Measurements from ENCODE around the gene MRPL58. TPM values are rescaled to one million over a fixed set of nuclear protein-coding genes. Genes with fewer than 3 reads are reported as not detected.

The MRPL58 gene
- total and polyA plus RNA-seq, 2 of the 8 experiments (the other 6 are each of a cell fraction or from before 2014, with no cell fraction given), result 43.6 to 49.1 TPM

DNA sequence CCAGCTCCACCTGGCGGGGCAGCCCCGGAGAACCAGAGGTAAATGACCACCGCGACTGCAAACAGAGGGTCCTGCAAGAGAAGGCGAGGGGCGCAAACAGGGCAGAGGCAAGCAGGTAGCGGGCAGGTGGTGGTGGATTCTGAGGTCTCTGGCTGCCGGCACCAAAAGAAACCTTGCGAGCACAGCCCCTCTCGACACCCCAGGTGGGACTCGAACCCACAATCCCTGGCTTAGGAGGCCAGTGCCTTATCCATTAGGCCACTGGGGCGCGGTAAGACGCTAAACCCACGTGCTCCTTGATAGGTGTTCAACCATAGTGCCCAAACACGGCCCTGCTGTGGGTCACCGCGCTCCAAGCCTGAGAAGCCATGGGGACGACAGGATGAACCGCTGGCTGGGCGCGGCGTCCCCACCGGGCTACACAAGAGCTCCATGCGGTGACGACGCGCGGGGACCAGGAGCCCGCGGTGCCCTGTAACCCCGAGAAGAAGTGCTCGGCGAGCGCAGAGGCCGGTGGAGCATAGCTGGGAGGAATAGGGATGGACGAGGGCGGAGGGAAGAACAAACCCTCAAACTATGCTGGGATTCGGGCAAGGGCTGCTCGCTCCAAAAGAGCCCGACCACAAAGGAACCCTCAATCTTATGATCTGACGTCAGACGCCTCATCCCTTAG is 21.9 kb downstream of the MRPL58 start (continued):
- peak; percentile 40; the same call in 1 of the 2 replicates for TF ChIP-seq CEBPB (IDR thresholded peaks at IDR 0.05; ENCODE audit: low read depth, low read length)
- no peak for TF ChIP-seq SUZ12 (IDR thresholded peaks at IDR 0.05; ENCODE audit: low read length)
- TF ChIP-seq CTCF (IDR thresholded peaks at IDR 0.05; ENCODE audit: control extremely low read depth in 1 of 3, insufficient read depth in 1 of 3, low read depth in 1 of 3, low read length in 3 of 3), result peak in 1 of 3 experiments; percentile 5; a peak in 1 of 4 replicates
- peak; percentile 100; the same call in 1 of the 2 replicates for TF ChIP-seq RBBP5 (IDR thresholded peaks at IDR 0.05; ENCODE audit: borderline replicate concordance, low read depth, low read length)
- TF ChIP-seq SRF (IDR thresholded peaks at IDR 0.05; ENCODE audit: low read depth, low read length), result no peak
- TF ChIP-seq RXRA (IDR thresholded peaks at IDR 0.05; ENCODE audit: insufficient read depth, low read depth, low read length), result no peak
- peak; percentile 57; the same call in 1 of the 2 replicates for TF ChIP-seq POU5F1 (IDR thresholded peaks at IDR 0.05; ENCODE audit: low read depth, low read length)
- TF ChIP-seq SIRT6 (IDR thresholded peaks at IDR 0.05; ENCODE audit: low read length), result no peak
- peak; percentile 54; the same call in 1 of the 2 replicates for TF ChIP-seq MAFK (IDR thresholded peaks at IDR 0.05; ENCODE audit: low read depth, low read length)
- TF ChIP-seq CBX5 (IDR thresholded peaks at IDR 0.05; ENCODE audit: low read depth, low read length), result no peak
- no peak for TF ChIP-seq FOSL1 (IDR thresholded peaks at IDR 0.05; ENCODE audit: insufficient read depth, low read depth, low read length)
- 0 out of 2 replicates have a peak, but pooled peaks have one; percentile 29 for TF ChIP-seq CHD1 (IDR thresholded peaks at IDR 0.05; ENCODE audit: low read depth, low read length)
- TF ChIP-seq POLR2A (IDR thresholded peaks at IDR 0.05; ENCODE audit: control extremely low read depth in 1 of 2, low read depth in 2 of 2, low read length in 2 of 2), result peak; percentile 41 to 43; a peak in 2 of 3 replicates
- TF ChIP-seq SP1 (IDR thresholded peaks at IDR 0.05; ENCODE audit: low read depth, low read length), result no peak
- no peak for TF ChIP-seq KDM5A (IDR thresholded peaks at IDR 0.05; ENCODE audit: low read length)
- TF ChIP-seq SAP30 (IDR thresholded peaks at IDR 0.05; ENCODE audit: insufficient read depth, insufficient replicate concordance, low read length), result no peak
- TF ChIP-seq RNF2 (IDR thresholded peaks at IDR 0.05; ENCODE audit: borderline replicate concordance, low read depth, low read length, missing control alignments, poor library complexity, severe bottlenecking), result no peak
